WERI-Rb-1 (cell line): ENCODE data around the gene PLXDC1.

Source experiments
- DNase-seq: peaks from one replicate; pipeline ENCODE4 v3.0.0-alpha.2; 2020
- H3K27ac ChIP-seq: fragments of 250-450 bp; sonication (Bioruptor Pico); 2 replicates; pipeline ENCODE4 v1.5.1; 2020; ENCODE audit warnings: mild to moderate bottlenecking, moderate library complexity
- H3K27me3 ChIP-seq: fragments of 250-450 bp; sonication (Bioruptor Pico); 2 replicates; pipeline ENCODE4 v1.5.1; 2021; ENCODE audit warnings: mild to moderate bottlenecking, low read depth, moderate library complexity; ENCODE audit not compliant: insufficient read depth, severe bottlenecking
- H3K36me3 ChIP-seq: fragments of 250-450 bp; sonication (Bioruptor Pico); 2 replicates; pipeline ENCODE4 v1.5.1; 2020; ENCODE audit warnings: mild to moderate bottlenecking, moderate library complexity
- H3K4me3 ChIP-seq: 2 replicates; pipeline ENCODE4 v1.5.1; 2011; ENCODE audit warnings: low read depth, mild to moderate bottlenecking, control low read depth, low read length
- H3K9me3 ChIP-seq: fragments of 250-450 bp; sonication (Bioruptor Pico); 2 replicates; pipeline ENCODE4 v1.5.1; 2021; ENCODE audit warnings: mild to moderate bottlenecking, moderate library complexity; ENCODE audit not compliant: severe bottlenecking
- CTCF ChIP-seq: IDR thresholded peaks from 2 replicates; pipeline ENCODE4 v1.5.1; 2011; ENCODE audit warnings: low read depth, mild to moderate bottlenecking, control low read depth, inconsistent platforms, low read length

Gene PLXDC1

DNA sequence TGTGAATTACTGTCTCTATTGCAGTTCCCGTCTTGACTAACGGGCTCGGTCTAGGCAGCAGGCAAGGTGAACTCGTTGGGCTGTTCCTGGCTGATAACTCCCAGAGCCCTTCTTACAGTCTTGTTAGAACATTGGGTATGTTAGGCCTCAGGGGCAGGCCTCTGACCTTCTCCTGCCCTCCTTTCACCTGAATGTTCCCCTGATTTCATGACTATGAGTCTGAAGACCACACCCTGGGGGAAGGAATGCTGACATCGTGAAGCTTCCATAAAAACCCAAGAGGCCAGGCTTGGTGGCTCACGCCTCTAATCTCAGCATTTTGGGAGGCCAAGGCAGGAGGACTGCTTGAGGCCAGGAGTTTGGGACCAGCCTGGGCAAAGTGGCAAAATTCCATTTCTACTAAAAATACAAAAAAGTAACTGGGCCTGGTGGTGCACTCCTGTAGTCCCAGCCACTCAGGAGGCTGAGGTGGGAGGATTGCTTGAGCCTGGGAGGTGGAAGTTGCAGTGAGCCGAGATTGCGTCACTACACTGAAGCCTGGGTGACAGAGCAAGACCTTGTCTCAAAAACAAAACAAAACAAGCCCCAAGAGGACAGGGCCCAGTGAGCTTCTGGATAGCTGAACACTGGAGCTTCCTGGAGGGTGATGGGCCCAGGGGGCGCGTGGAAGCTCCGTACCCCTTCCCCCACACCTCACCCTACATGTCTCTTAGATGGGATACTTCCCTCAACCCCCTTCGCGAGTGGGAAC, 136.5 kb downstream of the PLXDC1 start:
- H3K27ac ChIP-seq: no peak overlapping the region
- no peak overlapping the region for H3K4me3 ChIP-seq
- TF ChIP-seq CTCF: no peak
- no peaks in the 10 kb centered on the region for H3K36me3 ChIP-seq
- no peaks in the 10 kb centered on the region for H3K27me3 ChIP-seq
- H3K9me3 ChIP-seq: no peaks in the 10 kb centered on the region
- DNase-seq: no peak

DNA sequence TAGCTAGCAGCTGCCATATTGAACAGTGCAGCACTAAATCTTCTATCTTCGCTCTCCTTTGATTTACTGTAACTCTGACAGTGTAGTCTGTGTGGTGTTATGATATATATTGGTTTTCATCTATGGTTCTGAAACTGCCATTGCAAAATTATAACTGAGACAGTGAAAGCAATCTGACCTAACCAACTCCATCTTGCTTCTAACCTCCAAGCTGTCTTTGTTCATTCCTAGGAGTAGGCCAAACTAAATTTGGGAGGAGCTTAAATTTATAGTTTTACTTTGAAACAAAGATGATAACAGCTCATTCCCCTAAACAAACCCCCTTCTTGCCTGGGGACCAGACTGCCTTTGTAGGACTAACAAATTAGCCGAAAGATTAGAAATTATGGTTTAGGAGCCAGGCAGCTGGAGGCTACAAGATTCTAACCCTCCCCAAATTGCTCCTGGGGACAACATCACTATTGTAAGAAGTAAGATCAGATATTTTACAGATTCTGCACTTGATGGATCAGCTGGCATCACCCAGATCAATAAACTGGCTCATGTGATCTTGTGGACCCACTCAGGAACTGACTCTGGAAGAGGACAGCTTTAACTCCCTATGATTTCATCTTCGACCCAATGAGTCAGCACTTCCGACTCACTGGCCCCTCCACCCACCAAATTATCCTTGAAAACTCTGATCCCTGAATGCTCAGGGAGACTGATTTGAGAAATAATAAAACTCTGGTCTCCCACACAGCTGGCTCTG, 137.2 kb downstream of the PLXDC1 start:
- no peak for TF ChIP-seq CTCF
- Histone ChIP-seq H3K9me3 (no peaks in the 10 kb centered on the region), H3K4me3 (no peak overlapping the region), H3K27me3 (no peaks in the 10 kb centered on the region), H3K27ac (no peak overlapping the region), H3K36me3 (no peaks in the 10 kb centered on the region)
- DNase-seq: no peak
